DND-41 (cell line): ENCODE measurements around the gene GABARAPL1.

Source experiments
- EZH2 ChIP-seq: IDR thresholded peaks from 3 replicates; pipeline ENCODE4 v1.6.1; 2012; ENCODE audit warnings: borderline replicate concordance, low read depth, mild to moderate bottlenecking, moderate library complexity, low read length, inconsistent platforms; ENCODE audit not compliant: severe bottlenecking
- TF ChIP-seq, protein P1 (sequence below): IDR thresholded peaks from 2 replicates; pipeline ENCODE4 v1.5.1; 2012; ENCODE audit warnings: borderline replicate concordance, low read length, moderate library complexity, mild to moderate bottlenecking; ENCODE audit not compliant: poor library complexity, severe bottlenecking; ENCODE audit errors: extremely low read depth

DNA sequence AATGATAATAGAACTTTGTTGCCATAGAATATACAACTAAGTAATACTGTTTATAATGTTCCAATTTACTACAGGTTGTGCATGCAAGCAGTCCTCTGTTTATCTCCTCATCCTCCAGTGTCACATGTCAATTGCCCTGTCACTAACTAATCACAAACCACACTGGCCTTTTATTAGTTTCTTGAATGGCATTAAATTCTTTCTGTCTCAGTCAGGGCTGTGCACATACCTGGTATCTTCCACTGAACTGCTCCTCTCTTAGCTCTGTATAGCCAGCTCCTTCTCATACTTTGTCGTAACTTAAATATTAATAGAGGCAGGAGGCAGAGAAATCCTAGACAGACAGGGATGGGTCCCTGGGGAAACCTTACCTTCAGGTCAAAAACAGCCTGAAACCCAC is 24.0 kb downstream of the GABARAPL1 start:
- TF ChIP-seq, protein P1, sequence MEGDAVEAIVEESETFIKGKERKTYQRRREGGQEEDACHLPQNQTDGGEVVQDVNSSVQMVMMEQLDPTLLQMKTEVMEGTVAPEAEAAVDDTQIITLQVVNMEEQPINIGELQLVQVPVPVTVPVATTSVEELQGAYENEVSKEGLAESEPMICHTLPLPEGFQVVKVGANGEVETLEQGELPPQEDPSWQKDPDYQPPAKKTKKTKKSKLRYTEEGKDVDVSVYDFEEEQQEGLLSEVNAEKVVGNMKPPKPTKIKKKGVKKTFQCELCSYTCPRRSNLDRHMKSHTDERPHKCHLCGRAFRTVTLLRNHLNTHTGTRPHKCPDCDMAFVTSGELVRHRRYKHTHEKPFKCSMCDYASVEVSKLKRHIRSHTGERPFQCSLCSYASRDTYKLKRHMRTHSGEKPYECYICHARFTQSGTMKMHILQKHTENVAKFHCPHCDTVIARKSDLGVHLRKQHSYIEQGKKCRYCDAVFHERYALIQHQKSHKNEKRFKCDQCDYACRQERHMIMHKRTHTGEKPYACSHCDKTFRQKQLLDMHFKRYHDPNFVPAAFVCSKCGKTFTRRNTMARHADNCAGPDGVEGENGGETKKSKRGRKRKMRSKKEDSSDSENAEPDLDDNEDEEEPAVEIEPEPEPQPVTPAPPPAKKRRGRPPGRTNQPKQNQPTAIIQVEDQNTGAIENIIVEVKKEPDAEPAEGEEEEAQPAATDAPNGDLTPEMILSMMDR, result no peak
- no peak for TF ChIP-seq EZH2
